K562 (cell line): ENCODE measurements around the gene PRCC. TPM values are rescaled to one million over a fixed set of nuclear protein-coding genes. Genes with fewer than 3 reads are reported as not detected.
A peak's percentile ranks its signal among the peaks of the same experiment; 100 is the strongest.

Experiments used
- ADNP ChIP-seq: fragments of 200-800 bp; sonication (Bioruptor generic); IDR thresholded peaks from 2 replicates; pipeline ENCODE4 v1.6.1; 2016; ENCODE audit warnings: missing genetic modification characterization, missing compliant biosample characterization
- ARID2 ChIP-seq: fragments of 450-650 bp; IDR thresholded peaks from 2 replicates; pipeline ENCODE4 v1.6.1; 2017; ENCODE audit warnings: antibody characterized with exemption, mild to moderate bottlenecking
- ATF4 ChIP-seq: fragments of 450-650 bp; formaldehyde crosslinking; IDR thresholded peaks from 2 replicates; pipeline ENCODE4 v1.4.0; 2022; ENCODE audit warnings: mild to moderate bottlenecking, moderate library complexity
- BDP1 ChIP-seq: IDR thresholded peaks from 3 replicates; pipeline ENCODE4 v1.6.1; 2011; ENCODE audit not compliant: insufficient read length, insufficient read depth
- CTCFL ChIP-seq: IDR thresholded peaks from 2 replicates; pipeline ENCODE4 v1.6.1; 2011; ENCODE audit warnings: borderline replicate concordance, low read depth, mild to moderate bottlenecking, moderate library complexity, low read length; ENCODE audit not compliant: insufficient read depth, poor library complexity, severe bottlenecking
- E2F4 ChIP-seq: sonication (generic); formaldehyde crosslinking; IDR thresholded peaks from 2 replicates; pipeline ENCODE4 v1.8.0; 2022; ENCODE audit warnings: mild to moderate bottlenecking, low read depth, missing genetic modification reagents
- FOXA3 ChIP-seq, 2 experiments: fragments of 450-650 bp in 1 of 2; sonication (generic) in 1 of 2; formaldehyde crosslinking; IDR thresholded peaks in 1 of 2; conservative IDR thresholded peaks in 1 of 2; 2 replicates each; pipeline versions ENCODE4 v1.4.0 to v1.8.0; 2020 to 2022; ENCODE audit warnings: mild to moderate bottlenecking in 2 of 2, missing genetic modification reagents in 1 of 2
- IFI16 ChIP-seq: fragments of 250-450 bp; sonication (Bioruptor Pico); IDR thresholded peaks from 2 replicates; pipeline ENCODE4 v2.1.2; 2022; ENCODE audit warnings: mild to moderate bottlenecking, inconsistent platforms
- KDM2B ChIP-seq: fragments of 250-450 bp; sonication (Bioruptor Pico); IDR thresholded peaks from 2 replicates; pipeline ENCODE4 v1.8.0; 2021; ENCODE audit warnings: mild to moderate bottlenecking, moderate library complexity
- MCM3 ChIP-seq: fragments of 450-650 bp; IDR thresholded peaks from 2 replicates; pipeline ENCODE4 v1.6.1; 2016
- MTA3 ChIP-seq: fragments of 450-650 bp; formaldehyde crosslinking; IDR thresholded peaks from 2 replicates; pipeline ENCODE4 v1.6.1; 2017; ENCODE audit warnings: mild to moderate bottlenecking, borderline replicate concordance
- MTF1 ChIP-seq: fragments of 250-450 bp; sonication (Bioruptor Pico); IDR thresholded peaks from 2 replicates; pipeline ENCODE4 v1.9.0; 2021; ENCODE audit warnings: moderate library complexity, mild to moderate bottlenecking, inconsistent platforms, borderline replicate concordance
- NR0B1 ChIP-seq: fragments of 450-650 bp; IDR thresholded peaks from one replicate; pipeline ENCODE4 v1.6.1; 2018; ENCODE audit warnings: mild to moderate bottlenecking, moderate library complexity; ENCODE audit not compliant: partially characterized antibody
- POLR2H ChIP-seq: IDR thresholded peaks from 2 replicates; pipeline ENCODE4 v1.6.1; 2016; ENCODE audit warnings: missing genetic modification characterization, low read depth, mild to moderate bottlenecking, control low read depth, missing compliant biosample characterization, moderate library complexity
- PURB ChIP-seq: sonication (generic); formaldehyde crosslinking; IDR thresholded peaks from 2 replicates; pipeline ENCODE4 v1.9.0; 2021; ENCODE audit warnings: low read depth, mild to moderate bottlenecking, missing genetic modification reagents
- SAFB2 ChIP-seq: fragments of 200-400 bp; formaldehyde crosslinking; IDR thresholded peaks from 2 replicates; pipeline ENCODE4 v1.6.1; 2018; ENCODE audit warnings: borderline replicate concordance, low read length, low read depth, moderate library complexity; ENCODE audit not compliant: severe bottlenecking
- SETDB1 ChIP-seq: IDR thresholded peaks from one replicate; pipeline ENCODE4 v1.6.1; 2012; ENCODE audit warnings: low read length, control low read depth, inconsistent platforms
- STAT5B ChIP-seq: fragments of 250-450 bp; sonication (Bioruptor Pico); IDR thresholded peaks from 2 replicates; pipeline ENCODE4 v1.8.0; 2021; ENCODE audit warnings: mild to moderate bottlenecking, inconsistent platforms
- ZBTB8A ChIP-seq: fragments of 450-650 bp; IDR thresholded peaks from 2 replicates; pipeline ENCODE4 v1.6.1; 2018; ENCODE audit warnings: mild to moderate bottlenecking, moderate library complexity; ENCODE audit not compliant: partially characterized antibody
- ZC3H11A ChIP-seq: IDR thresholded peaks from 2 replicates; pipeline ENCODE4 v1.6.1; 2012; ENCODE audit warnings: low read depth, low read length, improper control_type of control experiment
- ZC3H8 ChIP-seq: fragments of 450-650 bp; IDR thresholded peaks from 2 replicates; pipeline ENCODE4 v1.6.1; 2017
- ZNF174 ChIP-seq: fragments of 250-450 bp; sonication (Bioruptor Pico); IDR thresholded peaks from 2 replicates; pipeline ENCODE4 v1.4.0; 2020; ENCODE audit warnings: mild to moderate bottlenecking
- ZNF184 ChIP-seq: sonication (generic); formaldehyde crosslinking; IDR thresholded peaks from 2 replicates; pipeline ENCODE4 v1.5.0; 2020; ENCODE audit warnings: missing genetic modification reagents
- ZNF586 ChIP-seq: fragments of 450-650 bp; formaldehyde crosslinking; conservative IDR thresholded peaks from 2 replicates; pipeline ENCODE4 v1.4.0; 2020; ENCODE audit warnings: mild to moderate bottlenecking, moderate library complexity
- polyA plus RNA-seq, 8 experiments: library from polyadenylated mRNA; depleted of rRNA in 4 of 8; stranded (reverse) in 5 of 8; unstranded in 3 of 8; fragments of >200 nt; fragmentation: Nextera tagmentation in 2 of 8; fragmentation: Illumina TruSeq in 1 of 8; extraction: Ambion mirVana in 2 of 8; extraction: Trizol in 1 of 8; gene quantifications; 2 replicates each; pipeline versions ENCODE4 v1.2.1 to v1.2.3, GENCODE V29; 2011 to 2014; ENCODE audit warnings: inconsistent platforms in 1 of 8, missing spikeins in 1 of 8
- total RNA-seq, 7 experiments: library from RNA; depleted of rRNA in 6 of 7; stranded (reverse); fragments of >200 nt in 6 of 7; fragmentation: Illumina TruSeq in 2 of 7; extraction: Trizol in 2 of 7; gene quantifications; 2 replicates each; pipeline versions ENCODE4 v1.2.1 to v1.2.3, GENCODE V29; 2011 to 2021; ENCODE audit warnings: low replicate concordance in 1 of 7

PRCC gene
- total and polyA plus RNA-seq, 9 of the 15 experiments (the other 6 are each of a cell fraction or from before 2014, with no cell fraction given) = 23.9 to 201 (median 41.1) TPM

- TF ChIP-seq PURB (no peak), NR0B1 (no peak), ZNF184 (CRISPR knock-in tag) (no peak), MTF1 (no peak), POLR2H (tag) (peak; percentile 64), MCM3 (no peak), ADNP (tag) (no peak), ZC3H8 (no peak), IFI16 (CRISPR knock-in tag) (no peak), SAFB2 (no peak), BDP1 (no peak), ATF4 (peak; percentile 39; the same call in 1 of the 2 replicates), ZBTB8A (peak; percentile 81), ZNF586 (CRISPR knock-in tag) (no peak), ZNF174 (CRISPR knock-in tag) (no peak), ARID2 (no peak), CTCFL (no peak), FOXA3 (CRISPR knock-in tag; conservative IDR thresholded peaks at IDR 0.05 in 1 of 2, IDR thresholded peaks at IDR 0.05 in 1 of 2) (no peak; a peak in 1 of 4 replicates), STAT5B (CRISPR knock-in tag) (no peak), ZC3H11A (peak; percentile 73; the same call in 1 of the 2 replicates), E2F4 (CRISPR knock-in tag) (peak; percentile 69; the same call in 1 of the 2 replicates), KDM2B (no peak), MTA3 (peak; percentile 40; the same call in 1 of the 2 replicates), SETDB1 (no peak)
Measured at GRCh38 chr1:156767101-156767878, at the start of gene PRCC (continued).
